GM18511 (cell line): ENCODE results near the gene BLTP3A.
A peak's percentile ranks its signal among the peaks of the same experiment; 100 is the strongest.
"Not testable (repeated sequence)": the region's sequence is repeated elsewhere in the genome, so short reads cannot be mapped to it uniquely, and the experiment has no call there.

Source experiments
- ATAC-seq: cut with Tn5 transposase; IDR thresholded peaks from one replicate; pipeline ENCODE4 v1.9.1; 2021; ENCODE audit warnings: mild to moderate bottlenecking, moderate library complexity; ENCODE audit not compliant: unreplicated experiment

BLTP3A gene

DNA sequence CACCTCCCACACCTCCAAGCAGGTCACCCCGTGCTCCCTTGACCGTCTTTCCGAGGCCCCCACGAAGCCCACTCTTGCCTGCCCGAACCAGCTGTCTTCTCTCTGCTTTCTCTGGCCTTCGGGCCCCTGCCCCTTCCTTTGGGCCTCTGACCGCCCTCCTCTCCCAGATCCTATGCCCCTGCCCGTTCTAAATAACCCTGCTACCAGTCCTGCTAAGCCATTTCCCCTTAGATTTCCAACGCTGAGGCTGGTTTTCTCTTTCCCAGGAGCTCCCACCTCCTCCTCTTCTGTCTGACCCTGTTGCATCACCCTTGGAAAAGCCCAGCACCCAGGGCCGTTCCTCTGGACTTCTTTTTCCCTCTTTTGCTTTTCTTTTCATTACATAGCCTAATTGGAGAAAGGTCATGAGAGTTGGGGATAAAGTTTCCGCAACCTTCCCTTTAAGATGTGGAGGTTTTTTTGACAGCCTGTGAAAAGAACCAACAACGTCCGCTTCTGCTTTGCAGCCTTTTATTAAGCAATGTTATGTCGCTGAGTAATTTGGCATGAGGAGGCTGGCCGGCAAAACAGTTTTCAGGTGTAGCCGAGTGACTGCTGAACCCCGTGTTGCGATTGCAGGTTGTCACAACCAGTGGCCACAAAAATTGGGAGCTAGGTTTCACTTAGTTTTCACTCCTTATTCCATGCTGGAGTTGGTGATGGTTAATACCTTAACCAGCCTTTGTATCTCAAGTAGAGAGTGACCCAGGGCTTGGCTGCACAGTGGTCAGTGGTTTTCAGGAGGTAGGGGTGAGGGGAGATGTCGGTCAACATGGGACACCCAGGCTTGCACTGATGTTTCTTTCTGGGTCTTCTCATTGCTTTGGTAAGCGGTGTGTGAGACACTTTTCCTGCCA is 970 bp downstream of the BLTP3A start:
- no peak for ATAC-seq

DNA sequence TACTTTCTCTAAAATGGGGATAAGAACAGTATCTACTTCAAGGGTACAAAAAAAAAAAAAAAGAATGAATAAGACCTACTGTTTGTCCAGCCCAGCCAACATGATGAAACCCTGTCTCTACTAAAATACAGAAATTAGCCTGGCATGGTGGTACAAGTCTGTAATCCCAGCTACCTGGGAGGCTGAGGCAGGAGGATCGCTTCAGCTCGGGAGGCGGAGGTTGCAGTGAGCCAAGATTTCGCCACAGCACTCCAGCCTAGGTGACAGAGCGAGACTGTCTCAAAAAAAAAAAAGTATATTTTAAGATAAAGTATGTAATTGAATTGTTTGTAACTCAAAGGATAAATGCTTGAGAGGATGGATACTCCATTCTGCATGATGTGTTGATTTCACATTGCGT is 2.0 kb downstream of the BLTP3A start:
- ATAC-seq: no peak

DNA sequence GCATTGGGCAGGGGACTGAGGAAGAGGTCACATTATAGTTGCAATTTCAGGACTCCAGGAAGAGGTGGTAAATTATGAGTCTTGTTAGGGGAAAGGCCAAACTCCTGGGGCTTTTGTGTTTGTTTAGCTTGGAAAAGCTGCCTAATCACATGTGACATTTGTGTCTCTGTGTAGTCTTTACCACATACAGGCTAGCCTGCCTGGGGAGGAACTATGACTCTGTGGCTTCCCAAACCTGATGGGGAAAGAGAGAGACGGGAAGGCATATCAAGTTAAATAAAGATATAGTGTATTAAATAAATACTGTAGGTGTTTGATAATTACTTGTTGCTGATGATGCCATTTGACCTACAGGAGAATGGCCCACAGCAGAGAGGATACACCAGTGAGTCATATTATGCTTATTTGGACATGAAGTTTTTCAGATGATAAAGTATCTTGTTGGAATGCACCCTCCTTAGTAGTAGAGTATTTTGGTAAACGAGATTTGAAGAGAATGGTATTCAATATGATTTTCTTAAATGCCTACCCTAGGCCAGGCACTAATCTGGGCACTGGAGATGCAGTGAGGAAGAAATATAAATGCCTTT is 4.0 kb downstream of the BLTP3A start:
- no peak for ATAC-seq

- ATAC-seq: no peak
Measured at GRCh38 chr6:34798057-34798456, 6.2 kb downstream of the BLTP3A start.

GRCh38 chr6:34799547-34799946 is 7.7 kb downstream of the BLTP3A start:
- no peak for ATAC-seq

GRCh38 chr6:34804543-34804942 is 12.7 kb downstream of the BLTP3A start:
- ATAC-seq: no peak

GRCh38 chr6:34805074-34805473 is 13.2 kb downstream of the BLTP3A start:
- ATAC-seq: not testable (repeated sequence)

DNA sequence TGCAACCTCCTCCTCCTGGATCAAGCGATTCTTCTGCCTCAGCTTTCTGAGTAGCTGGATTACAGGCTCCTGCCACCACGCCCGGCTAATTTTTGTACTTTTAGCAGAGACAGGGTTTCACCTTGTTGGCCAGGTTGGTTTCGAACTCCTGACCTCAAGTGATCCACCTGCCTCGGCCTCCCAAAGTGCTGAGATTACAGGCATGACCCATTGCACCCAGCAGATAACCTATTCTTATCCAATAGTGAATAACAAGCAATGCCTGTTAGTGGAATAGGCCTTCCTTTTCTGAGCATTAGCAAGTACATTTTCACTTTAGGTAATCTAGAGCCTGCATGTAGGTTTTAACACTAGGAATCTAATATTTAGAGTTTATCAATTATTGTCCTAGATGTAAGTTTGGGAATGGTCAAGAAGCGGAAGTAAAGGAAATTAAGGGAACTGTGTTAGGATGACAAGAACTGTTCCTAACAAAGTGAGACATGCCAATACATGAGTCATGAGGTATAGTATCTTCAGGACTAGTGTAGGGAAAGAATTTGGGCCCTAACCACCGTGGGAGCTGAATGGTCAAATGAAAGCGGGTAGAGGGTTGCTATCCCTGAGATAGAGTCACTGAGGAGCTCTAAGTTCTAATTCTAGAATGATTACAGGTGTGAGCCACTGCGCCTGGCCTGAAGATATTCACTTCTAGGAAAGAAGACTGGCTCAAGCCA is 15.0 kb downstream of the BLTP3A start:
- ATAC-seq: no peak

DNA sequence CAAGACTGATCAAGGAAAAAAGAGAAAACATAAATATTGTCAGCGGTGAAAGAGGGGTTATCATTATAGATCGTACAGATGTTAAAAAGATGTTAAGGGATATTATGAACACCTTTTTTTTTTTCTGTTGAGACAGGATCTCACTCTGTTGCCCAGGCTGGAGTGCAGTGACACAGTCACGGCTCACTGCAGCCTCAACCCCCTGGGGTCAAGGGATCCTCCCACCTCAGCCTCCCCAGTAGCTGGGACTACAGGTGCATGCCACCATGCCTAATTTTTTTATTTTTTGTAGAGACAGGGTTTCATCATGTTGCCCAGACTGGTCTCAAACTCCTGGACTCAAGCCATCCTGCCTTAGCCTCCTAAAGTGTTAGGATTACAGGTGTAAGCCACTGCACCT is 16.6 kb downstream of the BLTP3A start:
- ATAC-seq: not testable (repeated sequence)

DNA sequence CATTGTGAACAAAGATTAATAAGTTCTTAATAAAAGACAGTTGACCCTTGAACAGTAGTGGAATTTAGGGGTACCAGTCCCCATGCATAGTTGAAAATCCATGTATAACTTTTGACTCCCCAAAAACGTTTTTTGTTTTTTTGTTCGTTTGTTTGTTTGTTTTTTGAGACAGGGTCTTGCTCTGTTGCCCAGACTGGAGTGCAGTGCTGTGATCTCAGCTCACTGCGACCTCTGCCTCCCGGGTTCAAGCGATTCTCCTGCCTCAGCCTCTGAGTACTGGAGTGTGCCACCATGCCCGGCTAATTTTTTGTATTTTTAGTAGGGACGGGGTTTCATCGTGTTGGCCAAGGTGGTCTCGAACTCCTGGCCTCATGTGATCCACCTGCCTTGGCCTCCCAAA is 17.5 kb downstream of the BLTP3A start:
- not testable (repeated sequence) for ATAC-seq

GRCh38 chr6:34810017-34810882 is 18.4 kb downstream of the BLTP3A start:
- no peak for ATAC-seq

DNA sequence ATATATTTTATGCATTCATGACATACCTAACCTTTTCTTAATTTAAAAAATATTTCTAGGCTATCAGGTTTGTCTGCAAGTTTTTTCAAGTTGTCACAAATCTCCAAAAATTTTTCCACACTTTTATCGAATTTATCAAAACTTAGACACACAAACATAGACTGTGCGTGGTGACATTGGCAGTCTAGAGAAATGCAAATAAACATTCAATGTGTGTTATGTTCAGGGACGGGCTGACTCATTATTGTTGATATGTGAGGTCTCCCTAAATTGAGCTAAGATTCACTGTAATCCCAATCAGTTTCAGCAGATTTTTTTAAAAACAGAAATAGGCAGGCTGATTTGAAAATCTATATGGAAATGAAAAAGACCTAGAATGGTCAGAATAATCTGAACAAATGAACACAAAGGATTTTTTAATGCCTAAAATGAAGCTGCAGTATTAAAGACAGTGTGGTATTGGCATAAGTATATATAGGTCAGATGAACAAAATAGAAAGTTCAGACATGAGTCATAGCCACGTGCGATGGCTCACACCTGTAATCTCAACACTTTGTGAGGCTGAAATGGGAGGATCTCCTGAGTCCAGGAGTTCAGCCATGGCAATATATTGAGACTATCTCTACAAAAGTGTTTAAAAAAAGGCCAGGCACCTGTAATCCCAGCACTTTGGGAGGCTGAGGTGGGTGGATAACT is 19.2 kb downstream of the BLTP3A start:
- peak; percentile 89 for ATAC-seq

GRCh38 chr6:34813028-34813713 is 21.3 kb downstream of the BLTP3A start:
- no peak for ATAC-seq

GRCh38 chr6:34816635-34817301 is 24.9 kb downstream of the BLTP3A start:
- no peak for ATAC-seq

DNA sequence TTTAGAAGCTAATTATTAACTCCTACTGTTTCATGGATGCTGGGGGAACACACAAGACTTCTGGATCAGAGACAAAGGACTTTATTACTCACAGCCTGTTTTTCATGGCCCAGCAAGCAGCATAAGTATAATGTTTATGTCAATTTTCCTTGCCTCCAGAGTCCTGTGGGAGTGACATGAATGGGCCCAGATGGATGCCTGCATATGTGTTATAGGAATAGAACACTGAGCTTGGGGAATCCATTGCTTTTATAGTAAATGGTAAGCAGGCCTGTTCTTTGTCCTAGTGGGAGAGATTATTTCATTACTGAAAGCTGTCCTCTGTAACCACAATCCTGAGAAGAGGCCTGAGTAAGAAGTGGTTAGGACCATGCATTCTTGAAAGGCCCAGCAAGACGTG is 25.6 kb downstream of the BLTP3A start:
- no peak for ATAC-seq

DNA sequence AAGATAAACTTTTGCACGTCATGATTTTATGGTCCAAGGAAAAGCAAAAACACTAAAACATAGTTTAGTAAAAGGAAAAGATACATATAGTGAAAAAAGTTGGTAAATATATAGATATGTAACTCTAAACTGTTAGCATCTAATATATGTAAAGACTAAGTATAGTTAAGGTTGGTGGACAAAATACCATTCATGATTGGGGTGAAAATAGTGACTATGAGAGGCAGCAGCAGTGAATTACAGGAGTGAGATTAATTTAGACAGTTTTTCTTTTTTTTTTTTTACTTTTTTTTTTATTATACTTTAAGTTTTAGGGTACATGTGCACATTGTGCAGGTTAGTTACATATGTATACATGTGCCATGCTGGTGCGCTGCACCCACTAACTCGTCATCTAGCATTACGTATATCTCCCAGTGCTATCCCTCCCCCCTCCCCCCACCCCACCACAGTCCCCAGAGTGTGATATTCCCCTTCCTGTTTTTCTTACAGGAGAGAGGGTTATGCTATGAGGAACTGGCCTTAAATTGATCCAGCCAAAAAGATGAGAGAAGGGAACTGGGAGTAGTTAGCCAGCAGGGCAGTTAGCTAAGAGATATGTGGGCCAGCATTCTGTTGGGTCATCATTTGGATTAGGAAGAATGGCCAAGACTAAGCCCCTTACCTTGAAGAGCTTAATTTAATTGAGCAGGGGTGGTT is 27.1 kb downstream of the BLTP3A start:
- not testable (repeated sequence) for ATAC-seq

DNA sequence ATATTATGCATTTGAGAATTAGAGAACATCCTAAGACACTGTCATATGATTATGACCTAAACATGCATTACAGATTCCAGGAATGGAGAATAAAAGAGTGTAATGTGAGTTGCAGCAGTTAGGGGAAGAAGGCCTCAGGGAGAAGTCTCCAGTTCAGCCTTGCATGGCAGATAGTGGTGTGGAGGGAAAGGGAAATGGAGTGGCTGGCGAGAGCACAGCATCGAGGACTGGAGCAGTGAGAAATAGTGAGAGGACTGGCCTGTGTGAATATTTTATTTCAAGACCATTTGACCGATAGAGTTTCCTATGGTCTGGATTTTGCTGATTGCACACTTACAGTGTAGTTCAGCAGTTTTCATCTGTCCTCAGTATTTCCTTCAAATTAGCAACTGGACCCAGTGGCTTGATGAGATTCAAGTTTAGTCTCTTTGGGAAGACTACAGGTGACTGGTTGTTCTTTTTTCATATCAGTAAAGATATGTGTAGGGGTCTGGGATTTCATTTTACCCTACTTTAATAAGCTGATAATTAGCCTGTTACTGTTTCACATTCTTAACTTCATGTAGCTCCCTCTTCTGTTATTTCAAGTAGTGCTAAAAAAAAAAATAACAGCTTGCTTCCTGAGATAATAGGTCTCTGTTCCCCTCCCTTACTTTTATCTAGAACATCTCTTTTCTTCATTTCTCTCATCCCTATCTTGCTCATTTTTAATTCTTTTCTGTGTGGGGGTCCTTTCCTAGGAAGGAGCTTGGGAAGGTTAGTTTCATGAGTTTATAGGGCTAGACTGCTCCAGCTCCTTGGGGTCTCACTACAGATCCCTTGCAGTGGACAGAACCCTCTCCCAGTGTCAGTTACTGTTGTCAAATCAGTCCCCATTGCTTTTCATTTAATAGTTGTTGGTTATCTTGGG is 27.9 kb downstream of the BLTP3A start:
- ATAC-seq: no peak
